PC-3 (cell line): ENCODE results near the gene PPP1R13B.

Experiments used
- EZH2phosphoT487 ChIP-seq: fragments of 300-600 bp; sonication (generic); IDR thresholded peaks from 2 replicates; pipeline ENCODE4 v1.6.1; 2018; ENCODE audit warnings: mild to moderate bottlenecking, antibody characterized with exemption, low read length, borderline replicate concordance
- TF ChIP-seq, protein P1 (sequence below): fragments of 300-600 bp; sonication (generic); conservative IDR thresholded peaks from 2 replicates; pipeline ENCODE4 v1.5.1; 2017; ENCODE audit warnings: antibody characterized with exemption, low read depth, mild to moderate bottlenecking, low read length

DNA sequence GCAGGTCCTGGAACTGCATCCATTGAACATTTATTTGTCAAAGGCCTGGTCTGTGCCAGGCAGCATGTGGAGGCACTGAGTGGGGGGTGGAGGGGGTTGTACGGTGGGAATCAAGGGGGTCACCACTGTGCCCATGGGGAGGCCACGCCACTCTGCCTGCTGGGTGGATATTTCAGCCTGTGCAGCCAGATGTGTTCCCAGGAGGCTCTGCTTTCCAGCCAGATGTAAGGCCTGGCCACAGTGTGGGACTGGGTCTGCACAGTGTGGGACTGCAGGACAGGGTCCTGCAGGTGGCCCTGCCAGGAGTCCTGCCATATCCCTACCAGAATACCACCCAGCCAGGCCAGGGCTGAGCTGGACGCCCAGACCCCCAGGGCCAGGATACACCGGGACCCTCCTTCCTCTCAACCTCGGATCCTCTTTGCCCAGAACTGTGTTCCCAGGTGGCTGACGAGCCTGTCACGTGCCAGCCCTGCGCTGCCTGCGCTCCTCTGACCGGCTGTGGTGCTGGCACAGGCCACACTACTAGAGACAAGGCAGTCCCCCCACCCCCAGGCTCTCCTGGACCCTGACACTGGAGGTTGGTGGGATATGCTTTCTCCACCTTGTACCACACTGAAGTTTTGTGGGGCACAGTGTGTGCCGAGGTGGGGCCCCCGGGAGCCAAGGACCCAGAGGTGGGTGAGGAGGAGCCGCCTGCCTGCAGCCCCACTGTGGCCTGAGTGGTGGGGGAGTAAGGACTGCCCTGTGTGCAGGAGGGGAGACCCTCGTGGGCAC lies 149.6 kb downstream of the PPP1R13B start:
- no peak for TF ChIP-seq EZH2phosphoT487
- TF ChIP-seq, protein P1, sequence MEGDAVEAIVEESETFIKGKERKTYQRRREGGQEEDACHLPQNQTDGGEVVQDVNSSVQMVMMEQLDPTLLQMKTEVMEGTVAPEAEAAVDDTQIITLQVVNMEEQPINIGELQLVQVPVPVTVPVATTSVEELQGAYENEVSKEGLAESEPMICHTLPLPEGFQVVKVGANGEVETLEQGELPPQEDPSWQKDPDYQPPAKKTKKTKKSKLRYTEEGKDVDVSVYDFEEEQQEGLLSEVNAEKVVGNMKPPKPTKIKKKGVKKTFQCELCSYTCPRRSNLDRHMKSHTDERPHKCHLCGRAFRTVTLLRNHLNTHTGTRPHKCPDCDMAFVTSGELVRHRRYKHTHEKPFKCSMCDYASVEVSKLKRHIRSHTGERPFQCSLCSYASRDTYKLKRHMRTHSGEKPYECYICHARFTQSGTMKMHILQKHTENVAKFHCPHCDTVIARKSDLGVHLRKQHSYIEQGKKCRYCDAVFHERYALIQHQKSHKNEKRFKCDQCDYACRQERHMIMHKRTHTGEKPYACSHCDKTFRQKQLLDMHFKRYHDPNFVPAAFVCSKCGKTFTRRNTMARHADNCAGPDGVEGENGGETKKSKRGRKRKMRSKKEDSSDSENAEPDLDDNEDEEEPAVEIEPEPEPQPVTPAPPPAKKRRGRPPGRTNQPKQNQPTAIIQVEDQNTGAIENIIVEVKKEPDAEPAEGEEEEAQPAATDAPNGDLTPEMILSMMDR, result no peak
